Fibroblast of pulmonary artery (primary cell): ENCODE results near the gene FRMD6.

Source experiments
- DNase-seq: peaks from one replicate; pipeline ENCODE4 v3.0.0-alpha.2; 2010; ENCODE audit warnings: low read depth
- H3K4me3 ChIP-seq: replicated peaks from 2 replicates; pipeline ENCODE4 v1.5.1; 2011; ENCODE audit warnings: low read depth, mild to moderate bottlenecking, control low read depth, low read length, moderate library complexity
- TF ChIP-seq, protein P1 (sequence below): IDR thresholded peaks from 2 replicates; pipeline ENCODE4 v1.5.1; 2011; ENCODE audit warnings: mild to moderate bottlenecking, control low read depth, low read length, inconsistent platforms; ENCODE audit errors: missing control alignments

Gene FRMD6

GRCh38 chr14:51609251-51609954 lies 42.3 kb upstream of the FRMD6 start:
- TF ChIP-seq, protein P1, sequence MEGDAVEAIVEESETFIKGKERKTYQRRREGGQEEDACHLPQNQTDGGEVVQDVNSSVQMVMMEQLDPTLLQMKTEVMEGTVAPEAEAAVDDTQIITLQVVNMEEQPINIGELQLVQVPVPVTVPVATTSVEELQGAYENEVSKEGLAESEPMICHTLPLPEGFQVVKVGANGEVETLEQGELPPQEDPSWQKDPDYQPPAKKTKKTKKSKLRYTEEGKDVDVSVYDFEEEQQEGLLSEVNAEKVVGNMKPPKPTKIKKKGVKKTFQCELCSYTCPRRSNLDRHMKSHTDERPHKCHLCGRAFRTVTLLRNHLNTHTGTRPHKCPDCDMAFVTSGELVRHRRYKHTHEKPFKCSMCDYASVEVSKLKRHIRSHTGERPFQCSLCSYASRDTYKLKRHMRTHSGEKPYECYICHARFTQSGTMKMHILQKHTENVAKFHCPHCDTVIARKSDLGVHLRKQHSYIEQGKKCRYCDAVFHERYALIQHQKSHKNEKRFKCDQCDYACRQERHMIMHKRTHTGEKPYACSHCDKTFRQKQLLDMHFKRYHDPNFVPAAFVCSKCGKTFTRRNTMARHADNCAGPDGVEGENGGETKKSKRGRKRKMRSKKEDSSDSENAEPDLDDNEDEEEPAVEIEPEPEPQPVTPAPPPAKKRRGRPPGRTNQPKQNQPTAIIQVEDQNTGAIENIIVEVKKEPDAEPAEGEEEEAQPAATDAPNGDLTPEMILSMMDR = no peak
- no peak for DNase-seq
- no peak overlapping the region for H3K4me3 ChIP-seq

DNA sequence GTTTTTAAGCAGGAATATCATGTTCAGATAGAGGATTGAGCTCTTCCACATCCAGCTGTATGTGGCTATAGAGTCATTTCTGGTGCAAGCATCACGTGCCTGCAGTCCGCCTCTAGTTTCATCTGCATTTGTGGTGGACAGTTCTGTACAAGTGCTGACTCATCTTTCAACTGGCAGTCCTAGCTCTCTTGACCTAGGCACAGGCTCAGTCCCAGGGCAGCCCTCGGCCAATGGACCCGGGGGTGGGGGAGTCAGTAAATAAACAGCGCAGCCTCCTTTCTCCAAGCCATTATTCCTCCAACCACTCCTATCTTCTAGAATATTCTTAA lies 41.8 kb upstream of the FRMD6 start:
- TF ChIP-seq, protein P1 = no peak
- H3K4me3 ChIP-seq = no peak overlapping the region

GRCh38 chr14:51610771-51611170 lies 40.9 kb upstream of the FRMD6 start:
- DNase-seq = no peak
- no peak overlapping the region for H3K4me3 ChIP-seq
- TF ChIP-seq, protein P1 = no peak

More for the DNA sequence above, 41.8 kb upstream of the FRMD6 start:
- peak; percentile 43 for DNase-seq

DNA sequence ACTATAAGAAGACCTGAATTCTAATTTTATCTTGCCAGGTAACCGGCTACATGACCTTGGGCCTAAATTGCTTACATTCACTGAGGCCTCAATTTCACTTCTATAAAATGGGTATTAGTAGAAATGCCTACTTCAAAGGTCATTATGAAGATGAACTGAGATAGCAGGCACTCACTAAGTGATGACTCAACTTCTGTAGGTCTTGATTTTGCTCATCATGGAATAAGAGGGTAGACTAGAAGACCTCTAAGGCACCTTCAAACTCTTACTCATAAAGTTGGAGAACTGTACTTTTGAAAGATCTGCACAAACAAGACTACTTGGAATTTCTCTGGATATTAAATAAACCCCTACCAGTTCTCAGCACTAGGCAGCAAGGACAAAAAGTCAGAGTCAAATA lies 39.3 kb upstream of the FRMD6 start:
- H3K4me3 ChIP-seq = no peak overlapping the region
- TF ChIP-seq, protein P1 = no peak
- no peak for DNase-seq

DNA sequence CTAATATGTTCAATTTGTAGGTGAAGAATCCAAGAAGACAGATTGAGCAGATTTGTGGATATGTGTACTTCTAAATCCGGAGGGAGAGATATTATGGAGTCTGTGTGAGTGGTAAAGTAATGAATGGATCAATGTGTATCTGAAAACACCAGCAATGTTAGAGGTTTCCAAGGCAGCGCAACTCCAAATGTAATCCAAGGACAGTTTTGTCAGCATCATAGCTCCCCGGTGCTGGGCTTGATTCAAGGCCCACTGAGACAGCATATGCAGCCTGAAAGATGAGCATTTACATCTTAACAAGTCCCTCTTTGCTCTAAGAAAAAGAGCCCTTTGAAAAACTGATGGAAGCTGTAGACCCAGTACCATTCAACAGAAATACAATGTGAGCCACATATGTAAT lies 38.3 kb upstream of the FRMD6 start:
- DNase-seq = no peak
- TF ChIP-seq, protein P1 = no peak
- no peak overlapping the region for H3K4me3 ChIP-seq

GRCh38 chr14:51614707-51615106 lies 37.0 kb upstream of the FRMD6 start:
- DNase-seq = no peak

More at GRCh38 chr14:51614707-51615106, 37.0 kb upstream of the FRMD6 start:
- TF ChIP-seq, protein P1 = no peak
- H3K4me3 ChIP-seq = no peak overlapping the region
